Thoracic aorta (tissue), 2 donors: Measurements from ENCODE around the gene NPIPA5. TPM values are rescaled to one million over a fixed set of nuclear protein-coding genes. Genes with fewer than 3 reads are reported as not detected.
"Not testable (repeated sequence)": the region's sequence is repeated elsewhere in the genome, so short reads cannot be mapped to it uniquely, and the experiment has no call there.

Experiments
- ATAC-seq: fragments of 150-250 bp; one replicate; pipeline ENCODE4 v1.8.0; 2017; ENCODE audit warnings: low read depth; ENCODE audit not compliant: insufficient number of reproducible peaks, low FRiP score
- DNase-seq: peaks from one replicate; pipeline ENCODE4 v3.0.0-alpha.2; 2020; ENCODE audit warnings: low spot score
- H3K27ac ChIP-seq, 2 donors: fragments of 200-600 bp; sonication (generic); 1 replicate in 1 of 2; 2 replicates in 1 of 2; pipeline ENCODE4 v1.5.1; 2016; ENCODE audit warnings: mild to moderate bottlenecking in 2 of 2, moderate library complexity in 2 of 2
- H3K27me3 ChIP-seq: fragments of 200-600 bp; sonication (generic); replicated peaks from 2 replicates; pipeline ENCODE4 v1.6.0; 2016; ENCODE audit warnings: mild to moderate bottlenecking; ENCODE audit not compliant: insufficient read depth
- H3K36me3 ChIP-seq: fragments of 200-600 bp; sonication (generic); one replicate; pipeline ENCODE4 v1.5.1; 2016
- H3K4me1 ChIP-seq, 2 donors: fragments of 200-600 bp; sonication (generic); 1 replicate in 1 of 2; 2 replicates in 1 of 2; pipeline versions ENCODE4 v1.5.1 to v1.6.0; 2016; ENCODE audit warnings: low read depth in 2 of 2, mild to moderate bottlenecking in 1 of 2; ENCODE audit not compliant: control insufficient read depth in 1 of 2
- H3K4me3 ChIP-seq: fragments of 200-600 bp; sonication (generic); 2 replicates; pipeline ENCODE4 v1.5.1; 2016; ENCODE audit warnings: mild to moderate bottlenecking
- H3K9me3 ChIP-seq: fragments of 200-600 bp; sonication (generic); 2 replicates; pipeline ENCODE4 v1.5.1; 2016
- CTCF ChIP-seq: fragments of 200-600 bp; sonication (generic); IDR thresholded peaks from one replicate; pipeline ENCODE4 v1.5.1; 2019; ENCODE audit warnings: antibody characterized with exemption
- total RNA-seq, 2 donors: library from RNA; depleted of rRNA; stranded (reverse); fragments of >200 nt; gene quantifications; one replicate each; pipeline versions ENCODE4 v1.1.0 to v1.2.3, GENCODE V29; 2016

The NPIPA5 gene
- total RNA-seq, 2 donors from 2014 or later = 5.4 to 28.6 TPM

- no peak for TF ChIP-seq CTCF
- H3K36me3 ChIP-seq = no peaks in the 10 kb centered on the region
- peaks cover 0 to 7% of the 10 kb centered on the region in 2 donors for H3K4me1 ChIP-seq
- no peaks in the 10 kb centered on the region for H3K27me3 ChIP-seq
- H3K27ac ChIP-seq = no peak overlapping the region
- no peak overlapping the region for H3K4me3 ChIP-seq
- DNase-seq (no peak), ATAC-seq (no peak)
- no peaks in the 10 kb centered on the region for H3K9me3 ChIP-seq
Observed at GRCh38 chr16:15396948-15397594, 19.0 kb upstream of the NPIPA5 start.

- H3K27me3 ChIP-seq, H3K36me3 ChIP-seq, H3K9me3 ChIP-seq, H3K4me1 ChIP-seq, DNase-seq, ATAC-seq: not testable (repeated sequence)
- Histone ChIP-seq H3K4me3 (peak overlapping the region; percentile 90), H3K27ac (peak overlapping the region; percentile 53 to 59)
Observed at GRCh38 chr16:15396509-15396829, 18.4 kb upstream of the NPIPA5 start.

GRCh38 chr16:15395631-15396508 lies 17.8 kb upstream of the NPIPA5 start, which contains the start of gene MPV17L:
MPV17L (plus strand) TSS chr16:15395754; CDS start chr16:15395898, 144 bp downstream.
- not testable (repeated sequence) for H3K27me3 ChIP-seq, DNase-seq, H3K9me3 ChIP-seq, H3K36me3 ChIP-seq, H3K4me1 ChIP-seq
- Histone ChIP-seq H3K27ac (peak within 1 kb of the TSS; percentile 53 to 59), H3K4me3 (peak within 1 kb of the TSS; percentile 90)
- peak; percentile 55 for ATAC-seq

- H3K27me3 ChIP-seq, H3K27ac ChIP-seq, H3K9me3 ChIP-seq, H3K4me3 ChIP-seq, ATAC-seq, H3K36me3 ChIP-seq, DNase-seq, H3K4me1 ChIP-seq: not testable (repeated sequence)
Observed at GRCh38 chr16:15393025-15393424, 14.9 kb upstream of the NPIPA5 start.

- not testable (repeated sequence) for H3K9me3 ChIP-seq, H3K27ac ChIP-seq, H3K4me1 ChIP-seq, DNase-seq, H3K27me3 ChIP-seq, H3K4me3 ChIP-seq, ATAC-seq, H3K36me3 ChIP-seq
Observed at GRCh38 chr16:15389916-15390315, 11.8 kb upstream of the NPIPA5 start.

- H3K36me3 ChIP-seq, ATAC-seq, H3K27me3 ChIP-seq, H3K4me1 ChIP-seq, H3K27ac ChIP-seq, DNase-seq, H3K9me3 ChIP-seq, H3K4me3 ChIP-seq: not testable (repeated sequence)
Observed at GRCh38 chr16:15388060-15388459, 10.0 kb upstream of the NPIPA5 start.

- H3K27me3 ChIP-seq, H3K4me3 ChIP-seq, H3K36me3 ChIP-seq, H3K27ac ChIP-seq, DNase-seq, H3K4me1 ChIP-seq, ATAC-seq, H3K9me3 ChIP-seq: not testable (repeated sequence)
Observed at GRCh38 chr16:15382810-15383209, 4.7 kb upstream of the NPIPA5 start.

- not testable (repeated sequence) for H3K36me3 ChIP-seq, DNase-seq, H3K9me3 ChIP-seq, H3K27ac ChIP-seq, H3K4me1 ChIP-seq, H3K27me3 ChIP-seq, ATAC-seq, H3K4me3 ChIP-seq
Observed at GRCh38 chr16:15357495-15357894, 20.6 kb downstream of the NPIPA5 start.

GRCh38 chr16:15354846-15355245 lies 23.2 kb downstream of the NPIPA5 start:
- H3K27ac ChIP-seq, H3K27me3 ChIP-seq, H3K9me3 ChIP-seq, DNase-seq, H3K4me3 ChIP-seq, H3K36me3 ChIP-seq, ATAC-seq, H3K4me1 ChIP-seq: not testable (repeated sequence)

- H3K27ac ChIP-seq, ATAC-seq, DNase-seq, H3K36me3 ChIP-seq, H3K4me3 ChIP-seq, H3K27me3 ChIP-seq, H3K9me3 ChIP-seq, H3K4me1 ChIP-seq: not testable (repeated sequence)
Observed at GRCh38 chr16:15352852-15353251, 25.2 kb downstream of the NPIPA5 start.

GRCh38 chr16:15351745-15352144 lies 26.3 kb downstream of the NPIPA5 start:
- H3K4me1 ChIP-seq, H3K36me3 ChIP-seq, H3K27me3 ChIP-seq, H3K4me3 ChIP-seq, H3K9me3 ChIP-seq, ATAC-seq, DNase-seq, H3K27ac ChIP-seq: not testable (repeated sequence)
